K562 treated with DMSO at 1 percent for 24 hours (cell line): Measurements from ENCODE around the gene HTR3C. TPM values are rescaled to one million over a fixed set of nuclear protein-coding genes. Genes with fewer than 3 reads are reported as not detected.

Experiments used
- total RNA-seq: library from RNA; unstranded; fragments of 300-600 nt; gene quantifications from 2 replicates; pipeline ENCODE4 v1.2.3, GENCODE V29; 2022; ENCODE audit warnings: low read depth; ENCODE audit not compliant: insufficient read depth

Gene HTR3C, protein sequence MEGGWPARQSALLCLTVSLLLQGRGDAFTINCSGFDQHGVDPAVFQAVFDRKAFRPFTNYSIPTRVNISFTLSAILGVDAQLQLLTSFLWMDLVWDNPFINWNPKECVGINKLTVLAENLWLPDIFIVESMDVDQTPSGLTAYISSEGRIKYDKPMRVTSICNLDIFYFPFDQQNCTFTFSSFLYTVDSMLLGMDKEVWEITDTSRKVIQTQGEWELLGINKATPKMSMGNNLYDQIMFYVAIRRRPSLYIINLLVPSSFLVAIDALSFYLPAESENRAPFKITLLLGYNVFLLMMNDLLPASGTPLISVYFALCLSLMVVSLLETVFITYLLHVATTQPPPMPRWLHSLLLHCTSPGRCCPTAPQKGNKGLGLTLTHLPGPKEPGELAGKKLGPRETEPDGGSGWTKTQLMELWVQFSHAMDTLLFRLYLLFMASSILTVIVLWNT
- total RNA-seq, result not detected in 2 replicates

DNA sequence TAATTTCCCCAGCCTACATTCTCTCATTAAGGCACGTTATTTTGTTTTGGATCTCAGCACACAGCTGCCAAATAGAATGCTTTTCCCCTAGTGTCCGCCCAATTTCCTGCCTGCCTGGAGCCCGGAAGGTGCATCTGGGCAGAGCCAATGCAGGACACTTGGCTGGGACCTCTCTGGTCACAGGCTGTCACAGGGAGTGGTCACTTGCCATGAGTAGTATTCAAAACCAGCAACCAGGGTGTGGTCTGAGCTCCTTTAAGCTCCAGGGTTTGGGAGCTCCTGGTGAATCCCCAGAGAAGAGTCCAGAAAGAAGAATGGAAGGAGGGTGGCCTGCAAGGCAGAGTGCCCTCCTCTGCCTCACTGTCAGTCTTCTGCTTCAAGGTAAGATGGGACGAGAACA, at the start of gene HTR3C:
HTR3C (plus strand) TSS at position 281 of the 400 bp plus-strand sequence; CDS start at position 315, 34 bp downstream.

GRCh38 chr3:184017672-184018423, 35.0 kb upstream of the HTR3C start, which contains the start of gene ABCC5:
ABCC5 (minus strand) TSS chr3:184017884; CDS start chr3:184014392, 3,492 bp downstream.

DNA sequence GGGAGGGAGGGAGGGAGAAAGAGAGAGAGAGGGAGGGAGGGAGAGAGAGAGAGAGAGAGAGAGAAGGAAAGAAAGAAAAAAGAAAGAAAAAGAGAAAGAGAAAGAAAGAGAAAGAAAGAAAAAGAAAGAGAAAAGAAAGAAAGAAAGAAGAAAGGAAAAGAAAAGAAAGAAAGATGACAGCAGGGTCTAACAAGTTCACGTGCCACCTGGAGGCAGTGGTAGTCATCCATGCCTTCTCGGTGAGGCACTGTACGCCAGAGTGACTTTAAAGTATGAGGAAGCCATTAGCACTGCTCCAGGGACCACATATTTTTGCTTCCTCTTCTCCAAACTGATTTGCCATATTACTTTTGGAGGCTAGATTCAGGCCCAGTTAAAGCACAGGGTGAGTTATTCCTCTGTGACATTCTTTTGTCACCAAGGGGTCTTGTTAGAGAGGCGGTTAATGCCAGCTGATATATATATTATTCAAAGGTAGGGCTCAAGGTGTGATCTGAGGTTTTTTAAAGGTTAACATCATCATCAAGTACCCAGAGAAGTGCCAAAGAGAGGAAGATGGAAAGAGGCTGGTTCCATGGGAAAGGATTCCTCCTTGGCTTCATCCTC, 21.6 kb upstream of the HTR3C start, which contains the start of gene HTR3D:
HTR3D (plus strand) TSS at position 556 of the 606 bp plus-strand sequence; CDS start at position 556, 0 bp downstream.

DNA sequence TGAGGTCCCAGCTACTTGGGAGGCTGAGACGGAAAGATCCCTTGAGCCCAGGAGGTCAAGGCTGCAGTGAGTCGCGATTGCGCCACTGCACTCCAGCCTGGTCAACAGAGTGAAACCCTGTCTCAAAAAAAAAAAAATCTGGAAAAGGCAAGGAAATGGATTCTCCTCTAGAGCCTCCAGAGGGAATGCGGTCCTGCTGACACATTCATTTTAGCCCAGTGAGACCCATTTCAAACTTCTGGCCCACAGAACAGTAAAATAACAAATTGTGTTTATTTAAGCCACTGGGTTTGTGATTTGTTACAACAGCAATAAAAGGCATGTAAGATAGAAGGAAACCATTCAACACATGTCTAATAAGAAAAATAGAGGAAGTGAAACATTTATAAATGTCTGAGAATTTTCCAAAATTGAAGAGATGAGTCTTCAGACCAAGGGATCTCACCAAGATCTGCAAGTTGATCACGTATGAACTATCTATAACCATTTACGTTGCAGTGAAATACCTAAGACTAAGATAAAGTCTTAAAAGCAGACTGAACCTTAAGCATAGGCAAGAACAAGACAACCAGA, 44.0 kb downstream of the HTR3C start, which contains the start of gene HTR3E:
HTR3E (plus strand) TSS at position 254 of the 573 bp plus-strand sequence. CDS start 466 bp downstream, outside the sequence.

Other genes starting within 250 kb of the HTR3C start
- gene MAP6D1, start 227.5 kb upstream of the HTR3C start, total RNA-seq, result 1.1 and 1.6 TPM in 2 replicates
- 31.9 and 38.2 TPM in 2 replicates for gene PARL, start 168.2 kb upstream of the HTR3C start, total RNA-seq
- gene ABCC5, start 35.2 kb upstream of the HTR3C start, total RNA-seq, result 23.2 and 24.0 TPM in 2 replicates
- gene HTR3D, start 21.3 kb upstream of the HTR3C start, total RNA-seq, result not detected in 2 replicates
- gene HTR3E, start 44.0 kb downstream of the HTR3C start, total RNA-seq, result not detected in 2 replicates
- gene EIF2B5, start 82.3 kb downstream of the HTR3C start, total RNA-seq, result 54.7 and 56.3 TPM in 2 replicates
- gene DVL3, start 102.3 kb downstream of the HTR3C start, total RNA-seq, result 60.4 and 65.5 TPM in 2 replicates
- 632 and 681 TPM in 2 replicates for gene AP2M1, start 121.8 kb downstream of the HTR3C start, total RNA-seq
- 47.8 and 56.9 TPM in 2 replicates for gene ABCF3, start 133.2 kb downstream of the HTR3C start, total RNA-seq
- not detected in 2 replicates for gene VWA5B2, start 176.5 kb downstream of the HTR3C start, total RNA-seq
- gene ALG3, start 195.9 kb downstream of the HTR3C start, total RNA-seq, result 77.9 and 79.5 TPM in 2 replicates
- gene EEF1AKMT4, start 196.6 kb downstream of the HTR3C start, total RNA-seq, result 10.4 and 14.7 TPM in 2 replicates
- 0.43 TPM in 1 of 2 replicates, not detected in the other for gene CAMK2N2, start 208.5 kb downstream of the HTR3C start, total RNA-seq
- gene ECE2, start 223.0 kb downstream of the HTR3C start, total RNA-seq, result not detected in 2 replicates
- 448 and 463 TPM in 2 replicates for gene PSMD2, start 246.2 kb downstream of the HTR3C start, total RNA-seq